Mucosa of descending colon (tissue), 3 donors: ENCODE data around the gene SCEL. TPM values are rescaled to one million over a fixed set of nuclear protein-coding genes. Genes with fewer than 3 reads are reported as not detected.
"Not testable (repeated sequence)": the region's sequence is repeated elsewhere in the genome, so short reads cannot be mapped to it uniquely, and the experiment has no call there.

Source experiments
- ATAC-seq: fragments of 200-7000 bp; cut with Tn5 transposase; one replicate; pipeline ENCODE4 v1.9.1; 2020; ENCODE audit warnings: mild to moderate bottlenecking, moderate library complexity
- DNase-seq, 3 donors: peaks; one replicate each; pipeline ENCODE4 v3.0.0-alpha.2; 2020
- H3K36me3 ChIP-seq: fragments of 200-600 bp; one replicate; pipeline ENCODE4 v1.8.0; 2021; ENCODE audit warnings: low read depth, mild to moderate bottlenecking
- H3K4me1 ChIP-seq: fragments of 200-600 bp; one replicate; pipeline ENCODE4 v1.8.0; 2021; ENCODE audit warnings: low read depth, mild to moderate bottlenecking
- H3K4me3 ChIP-seq: fragments of 200-600 bp; one replicate; pipeline ENCODE4 v1.8.0; 2021; ENCODE audit warnings: mild to moderate bottlenecking
- H3K9me3 ChIP-seq: fragments of 200-600 bp; one replicate; pipeline ENCODE4 v1.8.0; 2021; ENCODE audit warnings: mild to moderate bottlenecking
- intact Hi-C, 2 donors: fragments of 100-400 bp; cut with DNase I in 1 of 2; cut with micrococcal nuclease in 1 of 2; formaldehyde crosslinking; loops; one replicate each; pipeline versions ENCODE4 v1.11.0 to v1.11.1; 2022; cut with DNase I, micrococcal nuclease
- total RNA-seq, 3 donors: library from RNA; stranded (reverse); fragmentation: NEBNext Ultra II Directional in 2 of 3; extraction: Animal tissue kit (Norgen Biotek cat#: 25700) in 2 of 3; gene quantifications; one replicate each; pipeline versions ENCODE4 v1.2.1 to v1.2.4, GENCODE V29; 2021 to 2023
- TF ChIP-seq, protein P1 (sequence below): fragments of 200-600 bp; IDR thresholded peaks from one replicate; pipeline ENCODE4 v1.8.0; 2022; ENCODE audit warnings: antibody characterized with exemption, mild to moderate bottlenecking
- donor health status: DM: no; HTN: no; CAD: no; lungs with moderate emphysema.
- donor health status: DM: no; HTN: no; CAD: no.
- donor health status: DM: no; HTN: yes; CAD: no.

SCEL gene
- total RNA-seq, 3 donors from 2014 or later: 0.19 to 1.9 (median 1.4) TPM

GRCh38 chr13:77515785-77516184 is 19.7 kb upstream of the SCEL start:
- DNase-seq: no peak
- no peak for ATAC-seq
- Histone ChIP-seq H3K4me1 (no peaks in the 10 kb centered on the region), H3K9me3 (no peaks in the 10 kb centered on the region), H3K4me3 (no peak overlapping the region), H3K36me3 (no peaks in the 10 kb centered on the region)
- TF ChIP-seq, protein P1, sequence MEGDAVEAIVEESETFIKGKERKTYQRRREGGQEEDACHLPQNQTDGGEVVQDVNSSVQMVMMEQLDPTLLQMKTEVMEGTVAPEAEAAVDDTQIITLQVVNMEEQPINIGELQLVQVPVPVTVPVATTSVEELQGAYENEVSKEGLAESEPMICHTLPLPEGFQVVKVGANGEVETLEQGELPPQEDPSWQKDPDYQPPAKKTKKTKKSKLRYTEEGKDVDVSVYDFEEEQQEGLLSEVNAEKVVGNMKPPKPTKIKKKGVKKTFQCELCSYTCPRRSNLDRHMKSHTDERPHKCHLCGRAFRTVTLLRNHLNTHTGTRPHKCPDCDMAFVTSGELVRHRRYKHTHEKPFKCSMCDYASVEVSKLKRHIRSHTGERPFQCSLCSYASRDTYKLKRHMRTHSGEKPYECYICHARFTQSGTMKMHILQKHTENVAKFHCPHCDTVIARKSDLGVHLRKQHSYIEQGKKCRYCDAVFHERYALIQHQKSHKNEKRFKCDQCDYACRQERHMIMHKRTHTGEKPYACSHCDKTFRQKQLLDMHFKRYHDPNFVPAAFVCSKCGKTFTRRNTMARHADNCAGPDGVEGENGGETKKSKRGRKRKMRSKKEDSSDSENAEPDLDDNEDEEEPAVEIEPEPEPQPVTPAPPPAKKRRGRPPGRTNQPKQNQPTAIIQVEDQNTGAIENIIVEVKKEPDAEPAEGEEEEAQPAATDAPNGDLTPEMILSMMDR: no peak
- intact Hi-C loops: no loop called here

- no peak for ATAC-seq
- H3K4me3 ChIP-seq: no peak overlapping the region
- no peaks in the 10 kb centered on the region for H3K4me1 ChIP-seq
- TF ChIP-seq, protein P1: no peak
- no peaks in the 10 kb centered on the region for H3K36me3 ChIP-seq
- intact Hi-C loops: no loop called here
- H3K9me3 ChIP-seq: no peaks in the 10 kb centered on the region
- no peak for DNase-seq
Observed at GRCh38 chr13:77516342-77516789, 19.1 kb upstream of the SCEL start.

GRCh38 chr13:77518266-77518665 is 17.2 kb upstream of the SCEL start:
- no peak for DNase-seq
- Histone ChIP-seq H3K9me3 (no peaks in the 10 kb centered on the region), H3K4me3 (no peak overlapping the region), H3K36me3 (no peaks in the 10 kb centered on the region), H3K4me1 (no peaks in the 10 kb centered on the region)
- TF ChIP-seq, protein P1: no peak
- intact Hi-C loops: no loop called here
- ATAC-seq: no peak

DNA sequence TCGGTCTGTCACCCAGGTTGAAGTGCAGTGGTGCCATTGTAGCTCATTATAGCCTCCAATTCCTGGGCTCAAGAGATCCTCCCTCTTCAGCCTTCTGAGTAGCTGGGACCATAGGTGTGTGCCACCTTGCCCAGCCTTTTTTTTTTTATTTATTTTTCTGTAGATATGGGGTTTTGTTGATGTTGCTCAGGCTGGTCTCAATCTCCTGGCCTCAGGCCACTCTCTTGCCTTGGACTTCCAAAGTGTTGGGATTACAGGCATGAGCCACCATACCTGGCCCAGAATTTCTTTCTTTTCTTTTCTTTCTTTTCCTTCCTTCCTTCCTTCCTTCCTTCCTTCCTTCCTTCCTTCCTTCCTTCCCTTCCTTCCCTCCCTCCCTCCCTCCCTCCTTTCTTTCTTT is 16.1 kb upstream of the SCEL start:
- H3K4me3 ChIP-seq, DNase-seq, H3K9me3 ChIP-seq, H3K4me1 ChIP-seq, intact Hi-C loops, ATAC-seq, H3K36me3 ChIP-seq: not testable (repeated sequence)

GRCh38 chr13:77519808-77520207 is 15.7 kb upstream of the SCEL start:
- H3K4me3 ChIP-seq: no peak overlapping the region
- intact Hi-C loops: no loop called here
- no peak for ATAC-seq
- no peaks in the 10 kb centered on the region for H3K36me3 ChIP-seq
- TF ChIP-seq, protein P1: no peak
- H3K4me1 ChIP-seq: no peaks in the 10 kb centered on the region
- no peaks in the 10 kb centered on the region for H3K9me3 ChIP-seq
- no peak for DNase-seq

DNA sequence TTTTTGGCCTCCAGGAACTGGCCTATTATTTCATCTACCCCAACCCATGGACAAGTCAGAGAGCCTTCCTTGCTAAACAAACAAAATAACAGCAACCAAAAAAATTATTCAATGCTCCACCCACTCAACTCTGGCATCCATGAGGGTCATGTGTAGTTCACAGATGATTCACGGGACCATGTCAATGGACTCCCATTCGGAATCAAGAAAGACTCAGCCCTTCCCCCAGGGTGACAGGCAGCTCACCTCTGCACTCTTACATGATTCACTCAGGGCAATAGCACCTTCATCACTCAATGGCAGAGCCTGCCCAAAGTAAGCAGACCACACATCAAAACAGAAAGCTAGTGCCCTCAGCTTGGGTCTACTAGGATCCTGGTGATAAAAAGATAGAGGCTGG is 14.3 kb upstream of the SCEL start:
- DNase-seq (no peak), ATAC-seq (no peak)
- Histone ChIP-seq H3K4me1 (no peaks in the 10 kb centered on the region), H3K4me3 (no peak overlapping the region), H3K9me3 (no peaks in the 10 kb centered on the region), H3K36me3 (no peaks in the 10 kb centered on the region)
- intact Hi-C loops: no loop called here
- TF ChIP-seq, protein P1: no peak
